NCI-H1930 (cell line): ENCODE results near the gene VCAM1.
"Not testable (repeated sequence)": the region's sequence is repeated elsewhere in the genome, so short reads cannot be mapped to it uniquely, and the experiment has no call there.

ENCODE experiments used
- DNase-seq, 2 experiments: peaks; one replicate each; lab custom pipeline; 2025; lab: John Stamatoyannopoulos, UW

Gene VCAM1

DNA sequence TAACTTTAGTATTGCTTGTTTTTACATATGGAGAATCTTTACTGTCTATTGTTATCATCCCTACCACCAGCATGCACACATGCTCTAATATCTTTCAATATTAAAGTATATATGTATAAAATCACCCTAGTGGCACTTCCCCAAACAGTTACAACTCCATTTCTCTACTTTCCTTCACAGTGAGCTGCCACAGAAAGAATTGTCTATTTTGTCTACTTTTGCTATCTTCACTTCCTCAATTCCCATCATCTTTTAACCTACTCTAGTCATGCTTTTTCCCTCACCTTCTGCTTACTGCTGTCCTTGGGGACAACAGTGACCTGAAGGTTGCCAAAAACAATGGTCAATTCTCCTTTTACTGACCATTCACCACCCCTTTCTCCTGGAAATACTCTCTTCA, 59.2 kb downstream of the VCAM1 start:
- no peak for DNase-seq

DNA sequence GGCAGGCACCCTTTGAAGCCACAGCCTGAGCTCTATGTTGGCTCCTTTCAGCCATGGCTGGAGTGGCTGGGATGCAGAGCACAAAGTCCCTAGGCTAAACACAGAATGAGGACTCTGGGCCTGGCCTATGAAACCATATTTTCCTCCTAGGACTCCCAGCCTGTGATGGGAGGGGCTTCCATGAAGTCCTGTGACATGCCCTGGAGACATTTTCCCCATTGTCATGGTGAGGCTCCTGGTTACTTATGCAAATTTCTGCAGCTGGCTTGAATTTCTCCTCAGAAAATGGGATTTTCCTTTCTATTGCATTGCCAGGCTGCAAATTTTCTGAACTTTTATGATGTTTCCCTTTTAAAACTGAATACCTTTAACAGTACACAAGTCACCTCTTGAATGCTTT, 61.3 kb downstream of the VCAM1 start:
- DNase-seq: no peak

DNA sequence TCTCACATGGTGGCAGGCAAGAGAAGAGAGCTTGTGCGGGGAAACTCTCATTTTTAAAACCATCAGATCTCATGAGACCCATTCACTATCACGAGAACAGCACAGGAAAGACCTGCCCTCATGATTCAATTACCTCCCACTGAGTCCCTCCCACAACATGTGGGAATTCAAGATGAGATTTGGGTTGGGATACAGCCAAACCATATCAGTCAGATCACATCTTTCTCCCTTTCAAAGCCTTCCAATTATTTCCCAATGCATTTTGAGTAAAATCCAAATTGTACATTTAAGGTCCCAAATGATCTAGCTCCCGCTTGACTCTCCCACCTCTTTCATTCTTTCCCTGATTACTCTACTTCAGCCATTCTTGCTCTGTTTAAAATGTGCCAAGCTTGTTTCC, 62.2 kb downstream of the VCAM1 start:
- not testable (repeated sequence) for DNase-seq

DNA sequence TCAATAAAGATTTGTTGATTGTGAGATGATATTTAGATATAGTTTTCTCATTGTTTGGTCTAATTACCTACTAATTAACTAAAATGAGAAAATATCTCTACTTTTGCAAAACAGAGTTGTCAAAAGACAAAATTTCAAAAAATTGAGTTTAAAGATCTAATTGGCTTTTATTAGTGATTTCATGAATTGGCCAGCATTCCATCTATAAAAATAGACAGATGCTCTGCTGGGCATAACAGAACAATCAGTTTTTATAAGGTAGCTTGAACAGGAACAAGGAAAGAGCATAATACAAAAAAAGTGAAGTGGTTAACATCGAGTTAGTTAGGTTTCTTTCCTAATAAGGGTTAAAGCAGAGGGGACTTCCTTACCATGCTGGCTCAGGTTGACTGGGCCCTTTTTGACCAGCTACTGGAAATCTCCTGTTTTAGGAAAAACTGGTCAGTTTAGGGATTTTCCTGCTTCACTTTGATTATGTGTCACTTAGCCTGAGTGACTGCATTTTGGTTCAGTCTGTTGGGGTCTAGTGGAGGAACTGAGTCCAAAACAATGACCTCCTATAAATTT, 63.0 kb downstream of the VCAM1 start:
- no peak for DNase-seq

DNA sequence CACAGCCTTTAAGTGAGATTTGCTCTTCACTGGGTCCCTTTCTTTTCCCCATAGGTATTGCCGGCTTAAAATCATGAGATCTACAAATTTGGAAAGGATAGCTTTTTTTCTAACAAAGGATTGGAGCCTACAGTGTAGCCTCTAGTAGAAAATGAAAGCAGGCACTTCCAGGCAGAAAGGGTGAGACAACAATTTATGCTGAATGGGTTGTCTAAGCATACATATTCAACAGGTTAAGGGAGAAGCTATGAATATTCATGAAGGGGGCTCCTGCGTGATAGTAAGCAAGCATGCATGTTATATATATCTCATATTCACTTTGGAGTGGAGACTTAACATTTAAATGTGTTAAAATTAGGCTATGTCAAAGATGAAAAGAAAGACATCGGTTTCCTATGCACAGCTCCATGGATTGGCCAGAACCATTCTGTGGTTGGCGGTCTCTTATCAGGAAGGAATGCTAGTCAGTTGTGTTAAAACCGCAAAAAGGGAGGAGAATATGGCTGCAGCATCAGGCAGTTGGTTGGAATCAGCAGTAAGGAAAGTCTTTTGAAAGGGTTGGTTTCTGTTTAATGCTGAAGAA, 66.0 kb downstream of the VCAM1 start:
- no peak for DNase-seq

DNA sequence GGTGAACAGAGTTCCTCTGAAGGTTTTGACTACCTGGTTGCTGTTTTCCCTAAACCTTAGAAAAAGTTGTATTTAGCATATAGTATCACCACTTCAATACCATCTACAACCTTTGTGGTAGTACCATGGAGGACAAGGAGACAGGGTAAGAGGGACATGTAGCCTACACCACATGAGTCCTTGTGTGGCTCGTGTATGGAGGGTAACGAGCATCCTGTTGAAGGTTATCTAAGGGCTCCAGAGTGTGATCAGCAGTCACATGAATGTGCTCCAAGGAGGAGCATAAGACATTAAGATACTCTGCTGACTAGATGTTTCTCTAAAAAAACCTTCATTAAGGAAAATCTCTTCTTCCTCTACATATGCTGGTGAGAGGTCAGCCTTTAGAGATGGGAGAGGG, 67.3 kb downstream of the VCAM1 start:
- DNase-seq: no peak
